Right lobe of liver (tissue), 6 donors: Measurements from ENCODE around the gene FNIP2. TPM values are rescaled to one million over a fixed set of nuclear protein-coding genes. Genes with fewer than 3 reads are reported as not detected.
A peak's percentile ranks its signal among the peaks of the same experiment; 100 is the strongest.

Experiments
- ATAC-seq, 4 donors: fragments of 200-7000 bp; cut with Tn5 transposase; one replicate each; pipeline ENCODE4 v1.9.1; 2020; ENCODE audit warnings: mild to moderate bottlenecking in 4 of 4, moderate library complexity in 4 of 4
- DNase-seq, 3 donors: peaks; one replicate each; pipeline ENCODE4 v3.0.0-alpha.2; 2020
- H3K27ac ChIP-seq, 3 donors: fragments of 200-600 bp; one replicate each; pipeline ENCODE4 v1.8.0; 2022
- H3K27me3 ChIP-seq, 2 donors: fragments of 200-600 bp; one replicate each; pipeline ENCODE4 v1.8.0; 2022
- H3K36me3 ChIP-seq, 4 donors: fragments of 200-600 bp; sonication (generic) in 1 of 4; one replicate each; pipeline versions ENCODE4 v1.5.1 to v1.8.0; 2017 to 2022; ENCODE audit warnings: control low read depth in 1 of 4
- H3K4me1 ChIP-seq, 4 donors: fragments of 200-600 bp; sonication (generic) in 1 of 4; one replicate each; pipeline versions ENCODE4 v1.5.1 to v1.8.0; 2017 to 2022; ENCODE audit warnings: control low read depth in 1 of 4
- H3K4me3 ChIP-seq, 3 donors: fragments of 200-600 bp; one replicate each; pipeline ENCODE4 v1.8.0; 2022
- H3K9me3 ChIP-seq, 4 donors: fragments of 200-600 bp; sonication (generic) in 1 of 4; one replicate each; pipeline versions ENCODE4 v1.5.1 to v1.8.0; 2017 to 2022; ENCODE audit warnings: control low read depth in 1 of 4
- CTCF ChIP-seq, 4 donors: fragments of 200-600 bp in 3 of 4; fragments of 450-650 bp in 1 of 4; IDR thresholded peaks; one replicate each; pipeline versions ENCODE4 v1.5.1 to v1.8.0; 2016 to 2022; ENCODE audit warnings: antibody characterized with exemption in 4 of 4, mild to moderate bottlenecking in 2 of 4
- POLR2A ChIP-seq: fragments of 450-650 bp; IDR thresholded peaks from one replicate; pipeline ENCODE4 v1.6.1; 2017; ENCODE audit warnings: antibody characterized with exemption, mild to moderate bottlenecking
- WGBS: methylation state at CpG from one replicate; pipeline ENCODE4 v1.1.6; 2018; ENCODE audit warnings: low coverage, low lambda C conversion rate; ENCODE audit not compliant: insufficient coverage; ENCODE audit errors: missing lambda C conversion rate; 5-methylcytosine and 5-hydroxymethylcytosine counted together
- intact Hi-C, 2 donors: fragments of 100-400 bp; cut with DNase I; formaldehyde crosslinking; loops; one replicate each; pipeline versions ENCODE4 v1.11.2 to v1.14.1; 2022
- total RNA-seq, 6 experiments: library from RNA; depleted of rRNA in 2 of 6; stranded (reverse); fragments of >200 nt in 2 of 6; fragmentation: NEBNext Ultra II Directional in 3 of 6; extraction: Animal tissue kit (Norgen Biotek cat#: 25700) in 3 of 6; gene quantifications; one replicate each; pipeline versions ENCODE4 v1.1.0 to v1.2.4, GENCODE V29; 2016 to 2023
- donor health status: DM: no; HTN: yes; CAD: no.
- donor health status: DM: no; HTN: no; CAD: no.
- donor health status: DM: no; HTN: no; CAD: no.
- donor health status: DM: no; HTN: yes; CAD: no.
- donor health status: DM: no; HTN: yes; CAD: no.

FNIP2 gene
- total RNA-seq, 6 experiments from 2014 or later: 34.2 to 67.4 (median 37.8) TPM

GRCh38 chr4:158796370-158797140 lies 27.7 kb downstream of the FNIP2 start:
- ATAC-seq: peak; percentile 55 to 82 (median 66)
- WGBS: 31% methylated on average over 7 of the region's 7 CpGs

GRCh38 chr4:158798062-158798461 lies 29.2 kb downstream of the FNIP2 start:
- ATAC-seq: no peak
- intact Hi-C loops: no loop called here

More at GRCh38 chr4:158796370-158797140, 27.7 kb downstream of the FNIP2 start:
- Histone ChIP-seq H3K4me1 (peaks cover 2 to 70% (median 28%) of the 10 kb centered on the region in 4 donors), H3K27me3 (no peaks in the 10 kb centered on the region), H3K36me3 (no peaks in the 10 kb centered on the region), H3K27ac (peak overlapping the region; percentile 70 to 75 (median 72)), H3K9me3 (no peaks in the 10 kb centered on the region), H3K4me3 (no peak overlapping the region)
- TF ChIP-seq CTCF (IDR thresholded peaks at IDR 0.05) (no peak), POLR2A (no peak)
- intact Hi-C loops: no loop called here
- DNase-seq: peak in 1 of 3 donors; percentile 52

GRCh38 chr4:158799013-158799770 lies 30.4 kb downstream of the FNIP2 start:
- Histone ChIP-seq H3K27ac (peak overlapping the region; percentile 38 to 70 (median 54)), H3K27me3 (no peaks in the 10 kb centered on the region), H3K4me1 (peaks cover 2 to 77% (median 32%) of the 10 kb centered on the region in 4 donors), H3K9me3 (no peaks in the 10 kb centered on the region), H3K4me3 (no peak overlapping the region), H3K36me3 (no peaks in the 10 kb centered on the region)
- intact Hi-C loops: no loop called here
- no peak for DNase-seq
- ATAC-seq: peak; percentile 16 to 48 (median 38)
- TF ChIP-seq CTCF (IDR thresholded peaks at IDR 0.05) (no peak), POLR2A (no peak)

More at GRCh38 chr4:158798062-158798461, 29.2 kb downstream of the FNIP2 start:
- TF ChIP-seq CTCF (IDR thresholded peaks at IDR 0.05): no peak
- TF ChIP-seq POLR2A: no peak
- Histone ChIP-seq H3K4me3 (no peak overlapping the region), H3K27ac (peak overlapping the region; percentile 3 to 70 (median 19)), H3K27me3 (no peaks in the 10 kb centered on the region), H3K4me1 (peaks cover 2 to 74% (median 32%) of the 10 kb centered on the region in 4 donors), H3K36me3 (no peaks in the 10 kb centered on the region), H3K9me3 (no peaks in the 10 kb centered on the region)
- DNase-seq: no peak
- WGBS: 71% methylated on average over 4 of the region's 7 CpGs

- WGBS: 39% methylated on average over 7 of the region's 7 CpGs
- no peak overlapping the region for H3K4me3 ChIP-seq
- ATAC-seq: peak; percentile 38 to 43 (median 41)
These were observed 31.0 kb downstream of the FNIP2 start for GRCh38 chr4:158799856-158800255.

More at GRCh38 chr4:158799856-158800255, 31.0 kb downstream of the FNIP2 start:
- intact Hi-C loops: no loop called here
- no peaks in the 10 kb centered on the region for H3K36me3 ChIP-seq
- no peaks in the 10 kb centered on the region for H3K27me3 ChIP-seq
- H3K9me3 ChIP-seq: no peaks in the 10 kb centered on the region
- no peak for DNase-seq
- H3K4me1 ChIP-seq: peaks cover 2 to 75% (median 32%) of the 10 kb centered on the region in 4 donors
- H3K27ac ChIP-seq: peak overlapping the region; percentile 38 to 70 (median 54)
- TF ChIP-seq POLR2A (no peak), CTCF (IDR thresholded peaks at IDR 0.05) (no peak)
